Liver (tissue), 3 donors: ENCODE measurements around the gene TENM3.

ENCODE experiments used
- CTCF ChIP-seq: fragments of 150-350 bp; IDR thresholded peaks from 2 replicates; pipeline ENCODE4 v1.5.1; 2017; ENCODE audit warnings: improper control_type of control experiment, low read depth, low read length; ENCODE audit not compliant: missing input control
- FOXA1 ChIP-seq: IDR thresholded peaks from 2 replicates; pipeline ENCODE4 v1.6.1; 2016; ENCODE audit warnings: antibody characterized with exemption
- GABPA ChIP-seq, 2 donors: IDR thresholded peaks in 1 of 2; conservative IDR thresholded peaks in 1 of 2; 2 replicates each; pipeline ENCODE4 v1.6.1; 2016; ENCODE audit warnings: antibody characterized with exemption in 2 of 2, mild to moderate bottlenecking in 1 of 2, moderate library complexity in 1 of 2
- SP1 ChIP-seq: IDR thresholded peaks from 2 replicates; pipeline ENCODE4 v1.6.1; 2018; ENCODE audit warnings: antibody characterized with exemption, mild to moderate bottlenecking
- YY1 ChIP-seq: IDR thresholded peaks from 2 replicates; pipeline ENCODE4 v1.6.1; 2016; ENCODE audit warnings: antibody characterized with exemption, mild to moderate bottlenecking
- ZBTB33 ChIP-seq: IDR thresholded peaks from 2 replicates; pipeline ENCODE4 v1.6.1; 2016; ENCODE audit warnings: antibody characterized with exemption
- TF ChIP-seq, protein P1 (sequence below): IDR thresholded peaks from 2 replicates; pipeline ENCODE4 v1.6.1; 2016; ENCODE audit warnings: antibody characterized with exemption, mild to moderate bottlenecking
- donor health status: healthy.
- donor health status: healthy.

DNA sequence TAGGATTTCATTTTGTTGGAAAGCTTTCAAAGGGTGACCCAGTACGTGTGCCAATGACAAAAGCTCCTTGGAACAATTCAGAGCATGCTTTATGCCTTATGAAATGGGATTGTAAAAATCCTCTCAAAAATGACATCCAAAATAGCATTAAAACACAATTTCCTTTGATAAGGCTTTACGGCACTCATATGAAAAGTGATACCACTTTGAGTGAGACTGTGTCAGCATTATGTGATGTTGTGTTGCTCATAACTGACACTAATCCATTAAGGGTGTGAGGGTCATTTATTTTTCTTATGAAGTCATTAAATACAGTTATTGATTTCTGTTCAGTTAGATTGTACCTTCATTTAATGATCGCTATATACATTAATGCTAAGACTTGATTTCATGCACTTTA is 250.2 kb downstream of the TENM3 start:
- TF ChIP-seq FOXA1 (no peak), CTCF (no peak), GABPA (IDR thresholded peaks at IDR 0.05 in 1 of 2, conservative IDR thresholded peaks at IDR 0.05 in 1 of 2) (no peak), SP1 (no peak), YY1 (no peak), ZBTB33 (no peak)
- TF ChIP-seq, protein P1, sequence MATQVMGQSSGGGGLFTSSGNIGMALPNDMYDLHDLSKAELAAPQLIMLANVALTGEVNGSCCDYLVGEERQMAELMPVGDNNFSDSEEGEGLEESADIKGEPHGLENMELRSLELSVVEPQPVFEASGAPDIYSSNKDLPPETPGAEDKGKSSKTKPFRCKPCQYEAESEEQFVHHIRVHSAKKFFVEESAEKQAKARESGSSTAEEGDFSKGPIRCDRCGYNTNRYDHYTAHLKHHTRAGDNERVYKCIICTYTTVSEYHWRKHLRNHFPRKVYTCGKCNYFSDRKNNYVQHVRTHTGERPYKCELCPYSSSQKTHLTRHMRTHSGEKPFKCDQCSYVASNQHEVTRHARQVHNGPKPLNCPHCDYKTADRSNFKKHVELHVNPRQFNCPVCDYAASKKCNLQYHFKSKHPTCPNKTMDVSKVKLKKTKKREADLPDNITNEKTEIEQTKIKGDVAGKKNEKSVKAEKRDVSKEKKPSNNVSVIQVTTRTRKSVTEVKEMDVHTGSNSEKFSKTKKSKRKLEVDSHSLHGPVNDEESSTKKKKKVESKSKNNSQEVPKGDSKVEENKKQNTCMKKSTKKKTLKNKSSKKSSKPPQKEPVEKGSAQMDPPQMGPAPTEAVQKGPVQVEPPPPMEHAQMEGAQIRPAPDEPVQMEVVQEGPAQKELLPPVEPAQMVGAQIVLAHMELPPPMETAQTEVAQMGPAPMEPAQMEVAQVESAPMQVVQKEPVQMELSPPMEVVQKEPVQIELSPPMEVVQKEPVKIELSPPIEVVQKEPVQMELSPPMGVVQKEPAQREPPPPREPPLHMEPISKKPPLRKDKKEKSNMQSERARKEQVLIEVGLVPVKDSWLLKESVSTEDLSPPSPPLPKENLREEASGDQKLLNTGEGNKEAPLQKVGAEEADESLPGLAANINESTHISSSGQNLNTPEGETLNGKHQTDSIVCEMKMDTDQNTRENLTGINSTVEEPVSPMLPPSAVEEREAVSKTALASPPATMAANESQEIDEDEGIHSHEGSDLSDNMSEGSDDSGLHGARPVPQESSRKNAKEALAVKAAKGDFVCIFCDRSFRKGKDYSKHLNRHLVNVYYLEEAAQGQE, result no peak
